Activated naive CD4-positive, alpha-beta T cell (primary cell): ENCODE results near the gene ATP2A1.
"Not testable (repeated sequence)": the region's sequence is repeated elsewhere in the genome, so short reads cannot be mapped to it uniquely, and the experiment has no call there.

Source experiments
- DNase-seq, 4 experiments: peaks; one replicate each; lab custom pipeline; 2025; lab: John Stamatoyannopoulos, UW

ATP2A1 gene

GRCh38 chr16:28859326-28859725, 19.0 kb upstream of the ATP2A1 start:
- no peak for DNase-seq

GRCh38 chr16:28863929-28864793, 14.1 kb upstream of the ATP2A1 start:
- no peak for DNase-seq

- no peak for DNase-seq
Measured at GRCh38 chr16:28865001-28865688, 13.1 kb upstream of the ATP2A1 start.

- no peak for DNase-seq
Measured at GRCh38 chr16:28865722-28866453, 12.4 kb upstream of the ATP2A1 start.

- DNase-seq, result no peak
Measured at GRCh38 chr16:28866454-28866804, 11.9 kb upstream of the ATP2A1 start.

GRCh38 chr16:28867241-28867640, 11.0 kb upstream of the ATP2A1 start:
- DNase-seq, result no peak

- DNase-seq, result not testable (repeated sequence)
Measured at GRCh38 chr16:28867646-28868045, 10.6 kb upstream of the ATP2A1 start.

GRCh38 chr16:28869201-28869600, 9.1 kb upstream of the ATP2A1 start:
- DNase-seq, result no peak

GRCh38 chr16:28872952-28873351, 5.3 kb upstream of the ATP2A1 start:
- no peak for DNase-seq

- DNase-seq, result peak in 3 of 4 experiments; percentile 15 to 51 (median 20)
Measured at GRCh38 chr16:28873543-28874201, 4.6 kb upstream of the ATP2A1 start.

GRCh38 chr16:28874406-28874805, 3.9 kb upstream of the ATP2A1 start:
- no peak for DNase-seq

- DNase-seq, result no peak
Measured at GRCh38 chr16:28875134-28876018, 2.9 kb upstream of the ATP2A1 start.

- no peak for DNase-seq
Measured at GRCh38 chr16:28876019-28876659, 2.1 kb upstream of the ATP2A1 start.

- no peak for DNase-seq
Measured at GRCh38 chr16:28876973-28877654, 1.2 kb upstream of the ATP2A1 start.

- no peak for DNase-seq
Measured at GRCh38 chr16:28877655-28878000, 660 bp upstream of the ATP2A1 start.

GRCh38 chr16:28879261-28879840, 1.1 kb downstream of the ATP2A1 start:
- no peak for DNase-seq

- peak; percentile 74 to 83 (median 75) for DNase-seq
Measured at GRCh38 chr16:28879841-28880588, 1.7 kb downstream of the ATP2A1 start.

GRCh38 chr16:28880589-28880915, 2.3 kb downstream of the ATP2A1 start:
- no peak for DNase-seq

GRCh38 chr16:28880955-28881354, 2.7 kb downstream of the ATP2A1 start:
- no peak for DNase-seq
